Spleen (tissue), 7 donors: ENCODE results near the gene SMARCAL1.

Experiments used
- CTCF ChIP-seq, 11 experiments: fragments of 200-600 bp in 7 of 11; fragments of 450-650 bp in 4 of 11; sonication (generic) in 4 of 11; IDR thresholded peaks in 8 of 11; conservative IDR thresholded peaks in 3 of 11; 1 replicate in 7 of 11; 2 replicates in 4 of 11; pipeline versions ENCODE4 v1.4.0 to v1.8.0; 2016 to 2021; ENCODE audit warnings: antibody characterized with exemption in 11 of 11, inconsistent platforms in 4 of 11, mild to moderate bottlenecking in 1 of 11
- POLR2AphosphoS5 ChIP-seq, 3 donors: sonication (generic); formaldehyde crosslinking; IDR thresholded peaks; one replicate each; pipeline ENCODE4 v1.5.1; 2017; ENCODE audit warnings: antibody characterized with exemption in 3 of 3
- donor health status: DM: no; HTN: no; CAD: no; lungs with moderate emphysema.
- donor health status: DM: no; HTN: no; CAD: no.
- donor health status: DM: no; HTN: no; CAD: no.

GRCh38 chr2:216526939-216527338, 114.7 kb downstream of the SMARCAL1 start:
- no peak for TF ChIP-seq POLR2AphosphoS5 (IDR thresholded peaks at IDR 0.05)
- TF ChIP-seq CTCF (IDR thresholded peaks at IDR 0.05 in 8 of 11, conservative IDR thresholded peaks at IDR 0.05 in 3 of 11), result no peak
